Tibial nerve (tissue), 4 donors: ENCODE measurements around the gene ZNF185.

Source experiments
- CTCF ChIP-seq, 5 experiments: fragments of 200-600 bp in 3 of 5; fragments of 450-650 bp in 2 of 5; sonication (generic) in 3 of 5; IDR thresholded peaks; one replicate each; pipeline ENCODE4 v1.5.1; 2016 to 2019; ENCODE audit warnings: antibody characterized with exemption in 5 of 5, mild to moderate bottlenecking in 3 of 5, moderate library complexity in 2 of 5
- EP300 ChIP-seq, 2 donors: sonication (generic); formaldehyde crosslinking; IDR thresholded peaks; one replicate each; pipeline ENCODE4 v1.6.1; 2017; ENCODE audit warnings: antibody characterized with exemption in 2 of 2, mild to moderate bottlenecking in 1 of 2
- POLR2A ChIP-seq, 2 donors: fragments of 450-650 bp; IDR thresholded peaks; one replicate each; pipeline ENCODE4 v1.6.1; 2017; ENCODE audit warnings: antibody characterized with exemption in 2 of 2, mild to moderate bottlenecking in 2 of 2, moderate library complexity in 2 of 2

GRCh38 chrX:152913346-152913745 lies 15.5 kb downstream of the ZNF185 start:
- TF ChIP-seq CTCF (IDR thresholded peaks at IDR 0.05) (no peak), POLR2A (IDR thresholded peaks at IDR 0.05) (no peak), EP300 (IDR thresholded peaks at IDR 0.05) (no peak)
